HepG2 (cell line): ENCODE measurements around the gene ZPR1. TPM values are rescaled to one million over a fixed set of nuclear protein-coding genes. Genes with fewer than 3 reads are reported as not detected.
A peak's percentile ranks its signal among the peaks of the same experiment; 100 is the strongest.

ENCODE experiments used
- AGO2 ChIP-seq: fragments of 200-400 bp; formaldehyde crosslinking; optimal IDR thresholded peaks from 2 replicates; pipeline ENCODE3; 2017; ENCODE audit warnings: mild to moderate bottlenecking, low read depth, low read length, moderate library complexity
- DNMT3B ChIP-seq: conservative IDR thresholded peaks from 2 replicates; pipeline ENCODE4 v1.6.1; 2016; ENCODE audit warnings: missing biosample characterization, control low read depth
- EZH2 ChIP-seq: conservative IDR thresholded peaks from 2 replicates; pipeline ENCODE4 v1.6.1; 2012; ENCODE audit warnings: mild to moderate bottlenecking, low read depth, low read length, moderate library complexity
- HNRNPLL ChIP-seq: fragments of 200-400 bp; formaldehyde crosslinking; IDR thresholded peaks from 2 replicates; pipeline ENCODE4 v1.6.1; 2017; ENCODE audit warnings: mild to moderate bottlenecking, low read depth, low read length; ENCODE audit not compliant: poor library complexity, severe bottlenecking
- IRX3 ChIP-seq: sonication (generic); formaldehyde crosslinking; IDR thresholded peaks from 2 replicates; pipeline ENCODE4 v1.8.1; 2023; ENCODE audit warnings: mild to moderate bottlenecking, low read depth, missing genetic modification reagents, borderline replicate concordance
- JDP2 ChIP-seq: sonication (generic); formaldehyde crosslinking; IDR thresholded peaks from 2 replicates; pipeline ENCODE4 v1.8.1; 2022; ENCODE audit warnings: missing genetic modification reagents, borderline replicate concordance
- SRY ChIP-seq: sonication (generic); formaldehyde crosslinking; IDR thresholded peaks from 2 replicates; pipeline ENCODE4 v1.8.0; 2022; ENCODE audit warnings: mild to moderate bottlenecking, missing genetic modification reagents
- ZNF260 ChIP-seq: sonication (generic); formaldehyde crosslinking; IDR thresholded peaks from 2 replicates; pipeline ENCODE4 v1.4.0; 2020; ENCODE audit warnings: missing genetic modification reagents, low read depth, mild to moderate bottlenecking, borderline replicate concordance
- ZNF3 ChIP-seq: IDR thresholded peaks from 2 replicates; pipeline ENCODE4 v1.7.0; 2017; ENCODE audit warnings: inconsistent platforms
- ZNF766 ChIP-seq: sonication (generic); formaldehyde crosslinking; IDR thresholded peaks from 2 replicates; pipeline ENCODE4 v1.5.0; 2020; ENCODE audit warnings: missing genetic modification reagents, borderline replicate concordance
- polyA plus RNA-seq, 8 experiments: library from polyadenylated mRNA; depleted of rRNA in 3 of 8; stranded (reverse) in 7 of 8; unstranded in 1 of 8; fragments of >200 nt; fragmentation: Illumina TruSeq in 4 of 8; extraction: Trizol in 4 of 8; gene quantifications; 2 replicates each; pipeline versions ENCODE4 v1.2.1 to v1.2.3, GENCODE V29; 2011 to 2016; ENCODE audit warnings: low read depth in 4 of 8, missing spikeins in 1 of 8, mixed read lengths in 1 of 8; ENCODE audit not compliant: insufficient read depth in 1 of 8
- total RNA-seq, 5 experiments: library from RNA; depleted of rRNA; stranded (reverse); fragments of >200 nt; fragmentation: Illumina TruSeq; extraction: Trizol; gene quantifications; 2 replicates each; pipeline ENCODE4 v1.2.3, GENCODE V29; 2016; ENCODE audit warnings: low read depth in 1 of 5
- TF ChIP-seq, protein P1 (sequence below): sonication (generic); formaldehyde crosslinking; IDR thresholded peaks from 2 replicates; pipeline ENCODE4 v1.9.0; 2022; ENCODE audit warnings: missing genetic modification reagents, mild to moderate bottlenecking, borderline replicate concordance
- TF ChIP-seq, protein P2 (sequence below): sonication (generic); formaldehyde crosslinking; IDR thresholded peaks from 2 replicates; pipeline ENCODE4 v1.4.0; 2020; ENCODE audit warnings: mild to moderate bottlenecking, missing genetic modification reagents
- TF ChIP-seq, protein P3 (sequence below): sonication (generic); formaldehyde crosslinking; IDR thresholded peaks from 2 replicates; pipeline ENCODE4; 2020; ENCODE audit warnings: missing genetic modification reagents, mild to moderate bottlenecking, borderline replicate concordance
- TF ChIP-seq, protein P4 (sequence below): sonication (generic); formaldehyde crosslinking; IDR thresholded peaks from 2 replicates; pipeline ENCODE4 v1.9.0; 2021; ENCODE audit warnings: missing genetic modification reagents, mild to moderate bottlenecking, borderline replicate concordance

The ZPR1 gene
- total and polyA plus RNA-seq, 2 of the 13 experiments (the other 11 are each of a cell fraction or from before 2014, with no cell fraction given): 40.0 to 79.3 TPM

DNA sequence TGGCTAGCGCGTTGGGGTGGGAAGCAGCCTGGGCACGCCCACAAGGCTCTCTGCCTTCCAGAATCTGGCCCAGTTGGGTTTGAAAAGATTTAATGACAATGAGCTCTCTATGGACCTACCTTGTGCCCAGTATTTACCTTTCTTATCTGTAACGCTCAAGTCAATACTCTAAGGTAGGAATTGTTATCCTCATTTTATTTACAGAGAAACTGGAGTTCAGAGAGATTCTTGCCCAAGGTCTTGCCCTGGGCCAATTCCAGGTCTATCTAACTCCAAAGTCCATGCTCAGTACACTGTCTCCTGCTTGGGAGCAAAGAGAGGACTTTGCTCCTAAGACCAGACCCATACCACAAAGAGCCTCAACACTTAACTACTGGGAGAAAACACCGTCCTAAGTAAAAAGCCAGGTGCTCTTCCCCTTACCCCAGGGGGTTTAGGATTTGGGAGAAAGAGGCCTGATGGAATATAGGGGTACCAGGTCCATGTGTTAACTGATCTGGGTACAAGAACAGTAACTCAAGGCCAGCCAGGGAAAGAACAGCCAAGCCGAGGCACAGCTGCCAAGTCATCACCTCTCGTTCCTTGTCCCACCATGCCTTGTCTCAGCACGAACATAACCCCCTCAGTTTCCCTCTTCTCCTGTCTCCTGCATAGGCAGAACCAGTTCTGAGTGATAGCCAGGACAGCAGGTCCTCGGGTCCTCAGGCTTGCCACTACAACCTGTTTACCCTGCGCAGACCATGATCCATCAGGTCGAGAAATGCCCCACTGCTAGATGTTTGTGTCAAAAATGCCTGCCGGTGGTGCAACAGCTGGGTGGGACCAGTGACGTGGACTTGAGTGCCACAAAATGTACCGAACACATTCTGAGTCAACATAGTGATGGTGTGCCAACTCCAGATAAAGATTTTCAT, 20.7 kb upstream of the ZPR1 start (continued):
- TF ChIP-seq ZNF766 (no peak), HNRNPLL (no peak), ZNF260 (CRISPR knock-in tag) (no peak), AGO2 (no peak), IRX3 (CRISPR knock-in tag) (no peak), DNMT3B (CRISPR knock-in tag) (no peak), ZNF3 (no peak), SRY (CRISPR knock-in tag) (0 out of 2 replicates have a peak, but pooled peaks have one; percentile 35), EZH2 (no peak), JDP2 (no peak; the same call in 1 of the 2 replicates)
- TF ChIP-seq, protein P1, sequence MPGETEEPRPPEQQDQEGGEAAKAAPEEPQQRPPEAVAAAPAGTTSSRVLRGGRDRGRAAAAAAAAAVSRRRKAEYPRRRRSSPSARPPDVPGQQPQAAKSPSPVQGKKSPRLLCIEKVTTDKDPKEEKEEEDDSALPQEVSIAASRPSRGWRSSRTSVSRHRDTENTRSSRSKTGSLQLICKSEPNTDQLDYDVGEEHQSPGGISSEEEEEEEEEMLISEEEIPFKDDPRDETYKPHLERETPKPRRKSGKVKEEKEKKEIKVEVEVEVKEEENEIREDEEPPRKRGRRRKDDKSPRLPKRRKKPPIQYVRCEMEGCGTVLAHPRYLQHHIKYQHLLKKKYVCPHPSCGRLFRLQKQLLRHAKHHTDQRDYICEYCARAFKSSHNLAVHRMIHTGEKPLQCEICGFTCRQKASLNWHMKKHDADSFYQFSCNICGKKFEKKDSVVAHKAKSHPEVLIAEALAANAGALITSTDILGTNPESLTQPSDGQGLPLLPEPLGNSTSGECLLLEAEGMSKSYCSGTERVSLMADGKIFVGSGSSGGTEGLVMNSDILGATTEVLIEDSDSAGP (CRISPR knock-in tag): peak; percentile 48; the same call in 1 of the 2 replicates
- TF ChIP-seq, protein P2, sequence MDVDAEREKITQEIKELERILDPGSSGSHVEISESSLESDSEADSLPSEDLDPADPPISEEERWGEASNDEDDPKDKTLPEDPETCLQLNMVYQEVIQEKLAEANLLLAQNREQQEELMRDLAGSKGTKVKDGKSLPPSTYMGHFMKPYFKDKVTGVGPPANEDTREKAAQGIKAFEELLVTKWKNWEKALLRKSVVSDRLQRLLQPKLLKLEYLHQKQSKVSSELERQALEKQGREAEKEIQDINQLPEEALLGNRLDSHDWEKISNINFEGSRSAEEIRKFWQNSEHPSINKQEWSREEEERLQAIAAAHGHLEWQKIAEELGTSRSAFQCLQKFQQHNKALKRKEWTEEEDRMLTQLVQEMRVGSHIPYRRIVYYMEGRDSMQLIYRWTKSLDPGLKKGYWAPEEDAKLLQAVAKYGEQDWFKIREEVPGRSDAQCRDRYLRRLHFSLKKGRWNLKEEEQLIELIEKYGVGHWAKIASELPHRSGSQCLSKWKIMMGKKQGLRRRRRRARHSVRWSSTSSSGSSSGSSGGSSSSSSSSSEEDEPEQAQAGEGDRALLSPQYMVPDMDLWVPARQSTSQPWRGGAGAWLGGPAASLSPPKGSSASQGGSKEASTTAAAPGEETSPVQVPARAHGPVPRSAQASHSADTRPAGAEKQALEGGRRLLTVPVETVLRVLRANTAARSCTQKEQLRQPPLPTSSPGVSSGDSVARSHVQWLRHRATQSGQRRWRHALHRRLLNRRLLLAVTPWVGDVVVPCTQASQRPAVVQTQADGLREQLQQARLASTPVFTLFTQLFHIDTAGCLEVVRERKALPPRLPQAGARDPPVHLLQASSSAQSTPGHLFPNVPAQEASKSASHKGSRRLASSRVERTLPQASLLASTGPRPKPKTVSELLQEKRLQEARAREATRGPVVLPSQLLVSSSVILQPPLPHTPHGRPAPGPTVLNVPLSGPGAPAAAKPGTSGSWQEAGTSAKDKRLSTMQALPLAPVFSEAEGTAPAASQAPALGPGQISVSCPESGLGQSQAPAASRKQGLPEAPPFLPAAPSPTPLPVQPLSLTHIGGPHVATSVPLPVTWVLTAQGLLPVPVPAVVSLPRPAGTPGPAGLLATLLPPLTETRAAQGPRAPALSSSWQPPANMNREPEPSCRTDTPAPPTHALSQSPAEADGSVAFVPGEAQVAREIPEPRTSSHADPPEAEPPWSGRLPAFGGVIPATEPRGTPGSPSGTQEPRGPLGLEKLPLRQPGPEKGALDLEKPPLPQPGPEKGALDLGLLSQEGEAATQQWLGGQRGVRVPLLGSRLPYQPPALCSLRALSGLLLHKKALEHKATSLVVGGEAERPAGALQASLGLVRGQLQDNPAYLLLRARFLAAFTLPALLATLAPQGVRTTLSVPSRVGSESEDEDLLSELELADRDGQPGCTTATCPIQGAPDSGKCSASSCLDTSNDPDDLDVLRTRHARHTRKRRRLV (CRISPR knock-in tag): no peak
- TF ChIP-seq, protein P3, sequence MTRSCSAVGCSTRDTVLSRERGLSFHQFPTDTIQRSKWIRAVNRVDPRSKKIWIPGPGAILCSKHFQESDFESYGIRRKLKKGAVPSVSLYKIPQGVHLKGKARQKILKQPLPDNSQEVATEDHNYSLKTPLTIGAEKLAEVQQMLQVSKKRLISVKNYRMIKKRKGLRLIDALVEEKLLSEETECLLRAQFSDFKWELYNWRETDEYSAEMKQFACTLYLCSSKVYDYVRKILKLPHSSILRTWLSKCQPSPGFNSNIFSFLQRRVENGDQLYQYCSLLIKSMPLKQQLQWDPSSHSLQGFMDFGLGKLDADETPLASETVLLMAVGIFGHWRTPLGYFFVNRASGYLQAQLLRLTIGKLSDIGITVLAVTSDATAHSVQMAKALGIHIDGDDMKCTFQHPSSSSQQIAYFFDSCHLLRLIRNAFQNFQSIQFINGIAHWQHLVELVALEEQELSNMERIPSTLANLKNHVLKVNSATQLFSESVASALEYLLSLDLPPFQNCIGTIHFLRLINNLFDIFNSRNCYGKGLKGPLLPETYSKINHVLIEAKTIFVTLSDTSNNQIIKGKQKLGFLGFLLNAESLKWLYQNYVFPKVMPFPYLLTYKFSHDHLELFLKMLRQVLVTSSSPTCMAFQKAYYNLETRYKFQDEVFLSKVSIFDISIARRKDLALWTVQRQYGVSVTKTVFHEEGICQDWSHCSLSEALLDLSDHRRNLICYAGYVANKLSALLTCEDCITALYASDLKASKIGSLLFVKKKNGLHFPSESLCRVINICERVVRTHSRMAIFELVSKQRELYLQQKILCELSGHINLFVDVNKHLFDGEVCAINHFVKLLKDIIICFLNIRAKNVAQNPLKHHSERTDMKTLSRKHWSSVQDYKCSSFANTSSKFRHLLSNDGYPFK (CRISPR knock-in tag): no peak; the same call in 1 of the 2 replicates
- TF ChIP-seq, protein P4, sequence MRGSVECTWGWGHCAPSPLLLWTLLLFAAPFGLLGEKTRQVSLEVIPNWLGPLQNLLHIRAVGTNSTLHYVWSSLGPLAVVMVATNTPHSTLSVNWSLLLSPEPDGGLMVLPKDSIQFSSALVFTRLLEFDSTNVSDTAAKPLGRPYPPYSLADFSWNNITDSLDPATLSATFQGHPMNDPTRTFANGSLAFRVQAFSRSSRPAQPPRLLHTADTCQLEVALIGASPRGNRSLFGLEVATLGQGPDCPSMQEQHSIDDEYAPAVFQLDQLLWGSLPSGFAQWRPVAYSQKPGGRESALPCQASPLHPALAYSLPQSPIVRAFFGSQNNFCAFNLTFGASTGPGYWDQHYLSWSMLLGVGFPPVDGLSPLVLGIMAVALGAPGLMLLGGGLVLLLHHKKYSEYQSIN (CRISPR knock-in tag): no peak
